Measurements from ENCODE around the gene PECR. TPM values are rescaled to one million over a fixed set of nuclear protein-coding genes. Genes with fewer than 3 reads are reported as not detected.

PECR gene
- total and polyA plus RNA-seq, 2 donors, result 5.7 to 10.1 TPM

DNA sequence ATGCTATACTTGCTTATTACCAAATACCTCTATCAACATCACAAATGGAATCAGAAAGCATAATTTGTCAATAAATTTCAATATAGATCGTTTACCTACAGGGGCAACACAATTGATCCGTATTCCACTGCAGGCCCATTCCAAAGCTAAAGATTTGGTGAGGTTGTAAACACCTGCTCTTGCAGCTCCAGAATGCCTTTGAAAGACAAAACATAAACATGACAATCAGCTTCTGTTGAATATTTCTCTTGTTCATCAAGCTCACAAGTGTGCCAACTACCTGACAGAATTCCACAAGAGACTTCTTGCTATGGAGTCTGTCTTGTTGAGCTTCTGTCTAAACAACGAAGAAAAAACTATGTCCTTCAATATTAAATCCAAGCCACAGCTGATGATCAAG, 30.3 kb downstream of the PECR start:
- H3K9me3 ChIP-seq (ENCODE audit: control insufficient read depth in 2 of 2, insufficient read depth in 1 of 2, low read length in 1 of 2), result no peaks in the 10 kb centered on the region
- no peaks in the 10 kb centered on the region for H3K27me3 ChIP-seq (ENCODE audit: control insufficient read depth in 2 of 2, insufficient read depth in 1 of 2, low read length in 1 of 2)
- DNase-seq (ENCODE audit: low read depth in 6 of 9, low spot score in 9 of 9), result no peak
- 97% methylated on average over 3 of the region's 3 CpGs for WGBS
- H3K4me1 ChIP-seq (ENCODE audit: control insufficient read depth in 2 of 2, insufficient read depth in 2 of 2, low read length in 2 of 2), result no peaks in the 10 kb centered on the region
- no peak overlapping the region for H3K27ac ChIP-seq (ENCODE audit: low read depth in 1 of 2, low read length in 1 of 2)
- no peak overlapping the region for H3K4me3 ChIP-seq (ENCODE audit: low read length in 2 of 2)
- no peaks in the 10 kb centered on the region for H3K36me3 ChIP-seq (ENCODE audit: control insufficient read depth in 2 of 2, insufficient read depth in 2 of 2, low read length in 1 of 2)

DNA sequence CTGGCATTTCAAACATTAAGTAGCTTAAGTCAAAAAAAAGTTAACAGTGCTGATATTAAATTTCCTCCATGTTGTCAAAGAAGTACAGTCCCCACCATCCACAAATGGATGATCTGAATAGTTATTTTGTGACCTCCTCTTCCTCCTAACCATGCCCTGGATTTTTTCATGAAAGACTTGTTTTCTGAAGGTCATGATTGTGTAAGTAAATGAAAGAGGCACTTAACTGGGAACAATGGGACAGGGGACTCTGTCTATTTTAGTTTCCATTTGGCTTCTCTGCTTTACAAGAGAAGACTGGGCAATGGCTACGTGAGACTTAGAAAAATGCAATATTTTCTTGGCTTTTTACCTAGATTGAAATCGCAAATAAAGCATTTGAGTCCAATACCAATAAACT, 32.2 kb downstream of the PECR start:
- Histone ChIP-seq H3K9me3 (ENCODE audit: control insufficient read depth in 2 of 2, insufficient read depth in 1 of 2, low read length in 1 of 2) (no peaks in the 10 kb centered on the region), H3K4me1 (ENCODE audit: control insufficient read depth in 2 of 2, insufficient read depth in 2 of 2, low read length in 2 of 2) (no peaks in the 10 kb centered on the region)

DNA sequence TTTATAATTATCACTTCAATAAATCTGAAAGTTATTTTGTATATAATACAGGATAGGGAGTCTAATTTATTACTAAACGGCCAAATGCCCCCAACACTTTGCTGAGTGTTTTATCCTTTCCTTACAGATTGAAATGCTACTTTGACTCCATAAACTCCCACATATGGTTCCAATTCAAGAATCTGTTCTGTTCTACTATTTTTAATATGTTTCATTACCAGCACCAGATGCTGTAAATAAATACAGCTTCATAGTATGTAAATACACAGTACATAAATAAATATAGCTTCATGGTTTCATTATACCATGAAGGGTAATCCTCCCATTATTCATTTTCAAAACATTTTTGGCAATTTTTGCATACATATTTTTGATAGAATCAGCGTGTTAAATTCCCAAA, 34.2 kb downstream of the PECR start:
- no peak overlapping the region for H3K27ac ChIP-seq (ENCODE audit: low read depth in 1 of 2, low read length in 1 of 2)
- DNase-seq (ENCODE audit: low read depth in 6 of 9, low spot score in 9 of 9), result no peak
- 97% methylated on average over 2 of the region's 2 CpGs for WGBS
- no peaks in the 10 kb centered on the region for H3K4me1 ChIP-seq (ENCODE audit: control insufficient read depth in 2 of 2, insufficient read depth in 2 of 2, low read length in 2 of 2)
- no peaks in the 10 kb centered on the region for H3K36me3 ChIP-seq (ENCODE audit: control insufficient read depth in 2 of 2, insufficient read depth in 2 of 2, low read length in 1 of 2)
- no peaks in the 10 kb centered on the region for H3K9me3 ChIP-seq (ENCODE audit: control insufficient read depth in 2 of 2, insufficient read depth in 1 of 2, low read length in 1 of 2)
- H3K27me3 ChIP-seq (ENCODE audit: control insufficient read depth in 2 of 2, insufficient read depth in 1 of 2, low read length in 1 of 2), result no peaks in the 10 kb centered on the region
- no peak overlapping the region for H3K4me3 ChIP-seq (ENCODE audit: low read length in 2 of 2)

More for the DNA sequence above, 32.2 kb downstream of the PECR start:
- 97% methylated on average over 2 of the region's 2 CpGs for WGBS
- Histone ChIP-seq H3K27ac (ENCODE audit: low read depth in 1 of 2, low read length in 1 of 2) (no peak overlapping the region), H3K27me3 (ENCODE audit: control insufficient read depth in 2 of 2, insufficient read depth in 1 of 2, low read length in 1 of 2) (no peaks in the 10 kb centered on the region), H3K36me3 (ENCODE audit: control insufficient read depth in 2 of 2, insufficient read depth in 2 of 2, low read length in 1 of 2) (no peaks in the 10 kb centered on the region), H3K4me3 (ENCODE audit: low read length in 2 of 2) (no peak overlapping the region)
- DNase-seq (ENCODE audit: low read depth in 6 of 9, low spot score in 9 of 9), result no peak

DNA sequence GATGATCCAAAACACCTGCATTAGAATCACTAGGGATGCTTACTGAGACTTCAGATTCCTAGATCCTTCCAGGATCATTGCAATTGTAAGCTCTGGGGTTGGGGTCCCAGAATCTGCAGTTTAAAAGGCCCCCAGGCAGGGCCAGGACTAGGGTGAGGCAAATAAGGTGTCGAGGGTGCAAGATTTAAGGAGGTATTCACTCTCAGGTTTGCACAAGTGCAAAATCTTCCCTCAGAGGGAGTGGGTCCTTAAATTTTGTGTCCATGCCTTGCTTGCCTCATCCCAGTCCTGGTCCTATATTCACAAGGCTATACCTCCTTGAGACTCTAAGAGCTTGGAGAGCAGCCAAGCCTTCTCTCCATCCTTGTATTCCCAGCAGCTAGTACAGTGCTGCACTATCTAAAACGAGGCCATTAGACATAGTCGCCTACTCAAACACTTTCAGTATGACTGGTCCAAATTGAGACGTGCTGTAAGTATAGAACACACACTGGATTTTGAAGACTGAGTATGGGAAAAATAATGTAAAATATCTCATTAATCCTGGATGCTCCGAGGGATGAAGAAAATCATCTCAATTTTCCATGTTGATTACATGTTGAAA, 36.6 kb downstream of the PECR start:
- Histone ChIP-seq H3K27me3 (ENCODE audit: control insufficient read depth in 2 of 2, insufficient read depth in 1 of 2, low read length in 1 of 2) (no peaks in the 10 kb centered on the region), H3K9me3 (ENCODE audit: control insufficient read depth in 2 of 2, insufficient read depth in 1 of 2, low read length in 1 of 2) (no peaks in the 10 kb centered on the region), H3K27ac (ENCODE audit: low read depth in 1 of 2, low read length in 1 of 2) (no peak overlapping the region), H3K36me3 (ENCODE audit: control insufficient read depth in 2 of 2, insufficient read depth in 2 of 2, low read length in 1 of 2) (peaks cover 0 to 3% of the 10 kb centered on the region in 2 donors), H3K4me1 (ENCODE audit: control insufficient read depth in 2 of 2, insufficient read depth in 2 of 2, low read length in 2 of 2) (no peaks in the 10 kb centered on the region), H3K4me3 (ENCODE audit: low read length in 2 of 2) (no peak overlapping the region)
- DNase-seq (ENCODE audit: low read depth in 6 of 9, low spot score in 9 of 9), result no peak
- 95% methylated on average over 5 of the region's 5 CpGs for WGBS

DNA sequence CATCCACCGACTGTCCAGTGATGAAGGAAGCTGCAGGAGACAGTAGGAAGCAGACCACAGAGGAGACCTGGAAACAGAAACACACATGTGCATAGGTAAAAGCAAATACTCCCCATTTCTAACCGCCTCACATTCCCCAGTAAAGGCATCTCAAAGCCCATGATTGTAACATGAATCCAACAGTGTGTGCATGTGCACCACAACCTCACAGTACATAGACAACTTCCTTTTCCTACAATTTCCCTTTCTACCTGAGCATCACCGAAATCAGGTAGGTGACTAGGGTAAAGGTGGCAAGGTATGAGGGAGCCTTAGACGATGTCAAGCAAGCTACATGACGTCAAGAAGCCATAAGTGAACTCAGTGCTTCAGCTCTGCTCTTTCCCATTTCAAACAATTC, 37.7 kb downstream of the PECR start:
- WGBS, result 98% methylated on average over 5 of the region's 5 CpGs
- Histone ChIP-seq H3K36me3 (ENCODE audit: control insufficient read depth in 2 of 2, insufficient read depth in 2 of 2, low read length in 1 of 2) (peaks cover 0 to 3% of the 10 kb centered on the region in 2 donors), H3K27me3 (ENCODE audit: control insufficient read depth in 2 of 2, insufficient read depth in 1 of 2, low read length in 1 of 2) (no peaks in the 10 kb centered on the region), H3K9me3 (ENCODE audit: control insufficient read depth in 2 of 2, insufficient read depth in 1 of 2, low read length in 1 of 2) (no peaks in the 10 kb centered on the region), H3K4me3 (ENCODE audit: low read length in 2 of 2) (no peak overlapping the region), H3K27ac (ENCODE audit: low read depth in 1 of 2, low read length in 1 of 2) (no peak overlapping the region), H3K4me1 (ENCODE audit: control insufficient read depth in 2 of 2, insufficient read depth in 2 of 2, low read length in 2 of 2) (no peaks in the 10 kb centered on the region)
- DNase-seq (ENCODE audit: low read depth in 6 of 9, low spot score in 9 of 9), result no peak

DNA sequence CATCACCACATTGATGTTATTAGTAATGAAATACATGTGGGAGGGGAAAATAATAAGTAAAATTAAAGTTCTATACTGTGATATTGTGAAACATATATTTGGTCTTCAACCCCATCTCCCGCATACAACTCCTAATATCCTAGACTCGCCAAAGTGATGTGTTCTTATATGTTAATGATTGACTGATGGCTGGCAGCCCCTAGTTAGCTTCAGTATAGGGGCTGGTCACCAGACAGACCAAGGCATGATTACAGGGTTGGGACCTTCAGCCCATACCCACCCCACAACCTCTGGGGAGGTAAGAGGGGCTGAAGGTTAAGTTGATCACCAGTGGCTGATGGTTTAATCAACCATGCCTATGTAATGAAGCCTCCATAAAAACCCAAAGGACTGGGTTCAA, 40.2 kb downstream of the PECR start:
- Histone ChIP-seq H3K9me3 (ENCODE audit: control insufficient read depth in 2 of 2, insufficient read depth in 1 of 2, low read length in 1 of 2) (no peaks in the 10 kb centered on the region), H3K4me3 (ENCODE audit: low read length in 2 of 2) (no peak overlapping the region), H3K36me3 (ENCODE audit: control insufficient read depth in 2 of 2, insufficient read depth in 2 of 2, low read length in 1 of 2) (peaks cover 0 to 3% of the 10 kb centered on the region in 2 donors), H3K27ac (ENCODE audit: low read depth in 1 of 2, low read length in 1 of 2) (no peak overlapping the region), H3K27me3 (ENCODE audit: control insufficient read depth in 2 of 2, insufficient read depth in 1 of 2, low read length in 1 of 2) (no peaks in the 10 kb centered on the region), H3K4me1 (ENCODE audit: control insufficient read depth in 2 of 2, insufficient read depth in 2 of 2, low read length in 2 of 2) (no peaks in the 10 kb centered on the region)
- no peak for DNase-seq (ENCODE audit: low read depth in 6 of 9, low spot score in 9 of 9)
- WGBS, result 97% methylated on average over 2 of the region's 2 CpGs

DNA sequence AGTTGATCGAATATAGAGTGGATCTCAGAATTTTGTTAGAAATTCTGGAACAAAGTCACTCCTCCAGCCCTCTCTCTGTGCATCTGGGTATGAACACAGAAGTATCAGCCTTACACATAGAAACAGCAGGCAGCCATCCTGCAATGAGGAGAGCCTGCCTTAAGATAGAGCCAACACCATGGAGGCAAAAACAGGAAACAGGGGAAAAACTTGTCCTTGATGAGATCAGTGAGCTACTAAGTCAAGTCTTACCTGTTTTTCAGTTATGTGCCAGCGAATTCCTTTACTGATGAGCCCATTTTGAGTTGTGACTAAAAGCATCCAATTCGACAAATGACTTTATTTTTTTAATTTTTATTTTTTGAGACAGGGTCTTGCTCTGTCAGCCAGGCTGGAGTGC, 41.7 kb downstream of the PECR start:
- 97% methylated on average over 3 of the region's 3 CpGs for WGBS
- no peaks in the 10 kb centered on the region for H3K4me1 ChIP-seq (ENCODE audit: control insufficient read depth in 2 of 2, insufficient read depth in 2 of 2, low read length in 2 of 2)
- no peak overlapping the region for H3K4me3 ChIP-seq (ENCODE audit: low read length in 2 of 2)
- no peaks in the 10 kb centered on the region for H3K9me3 ChIP-seq (ENCODE audit: control insufficient read depth in 2 of 2, insufficient read depth in 1 of 2, low read length in 1 of 2)
- DNase-seq (ENCODE audit: low read depth in 6 of 9, low spot score in 9 of 9), result no peak
- no peak overlapping the region for H3K27ac ChIP-seq (ENCODE audit: low read depth in 1 of 2, low read length in 1 of 2)
- H3K27me3 ChIP-seq (ENCODE audit: control insufficient read depth in 2 of 2, insufficient read depth in 1 of 2, low read length in 1 of 2), result no peaks in the 10 kb centered on the region
- H3K36me3 ChIP-seq (ENCODE audit: control insufficient read depth in 2 of 2, insufficient read depth in 2 of 2, low read length in 1 of 2), result peaks cover 0 to 3% of the 10 kb centered on the region in 2 donors

DNA sequence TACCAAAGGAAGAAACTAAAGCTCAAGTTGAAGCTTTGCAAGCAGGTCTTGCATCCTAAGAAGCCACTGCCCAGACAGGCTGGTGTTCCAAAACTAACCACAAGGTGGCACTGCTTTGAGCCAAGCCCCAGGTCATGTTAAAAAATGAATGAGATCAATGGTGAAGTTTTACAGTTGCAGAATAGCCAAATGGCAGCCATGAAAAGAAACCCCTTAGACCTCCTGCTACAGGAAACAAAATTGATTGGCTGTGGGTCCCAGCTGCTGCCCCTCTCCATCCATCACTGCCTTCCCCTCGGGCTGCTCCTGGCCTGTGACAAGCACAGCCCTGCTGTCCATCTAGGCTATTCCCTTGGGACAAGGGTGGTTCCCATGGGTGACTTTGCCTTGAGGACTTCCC, 47.5 kb downstream of the PECR start:
- Histone ChIP-seq H3K9me3 (ENCODE audit: control insufficient read depth in 2 of 2, insufficient read depth in 1 of 2, low read length in 1 of 2) (no peaks in the 10 kb centered on the region), H3K36me3 (ENCODE audit: control insufficient read depth in 2 of 2, insufficient read depth in 2 of 2, low read length in 1 of 2) (peaks cover 0 to 3% of the 10 kb centered on the region in 2 donors), H3K4me3 (ENCODE audit: low read length in 2 of 2) (no peak overlapping the region), H3K27ac (ENCODE audit: low read depth in 1 of 2, low read length in 1 of 2) (no peak overlapping the region), H3K4me1 (ENCODE audit: control insufficient read depth in 2 of 2, insufficient read depth in 2 of 2, low read length in 2 of 2) (peaks cover 3% of the 10 kb centered on the region in 2 donors), H3K27me3 (ENCODE audit: control insufficient read depth in 2 of 2, insufficient read depth in 1 of 2, low read length in 1 of 2) (no peaks in the 10 kb centered on the region)
- WGBS, result 97% methylated on average over 1 of the region's 1 CpG
- peak in 7 of 9 donors; percentile 63 to 87 (median 76) for DNase-seq (ENCODE audit: low read depth in 6 of 9, low spot score in 9 of 9)

DNA sequence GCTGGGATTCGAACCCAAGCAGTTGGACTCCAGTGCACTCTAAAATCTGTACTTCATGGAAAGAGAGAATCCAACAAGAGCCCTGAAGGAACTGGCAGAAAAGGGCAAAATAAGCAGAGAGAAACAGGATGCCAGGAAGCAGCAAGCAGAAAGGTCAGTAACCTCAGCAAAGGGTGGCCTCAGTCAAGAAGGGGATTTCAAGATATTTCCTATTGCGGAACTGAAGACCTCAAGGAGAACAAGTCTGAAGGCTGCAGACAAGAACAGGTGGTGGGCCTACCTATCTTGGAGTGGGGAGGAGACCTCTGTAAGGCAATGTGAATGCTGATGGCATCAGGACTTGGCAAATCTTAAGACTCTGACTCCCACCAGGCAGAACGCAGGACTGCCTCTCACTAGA, 48.2 kb downstream of the PECR start:
- WGBS, result 97% methylated on average over 3 of the region's 3 CpGs
- H3K36me3 ChIP-seq (ENCODE audit: control insufficient read depth in 2 of 2, insufficient read depth in 2 of 2, low read length in 1 of 2), result peaks cover 0 to 3% of the 10 kb centered on the region in 2 donors
- H3K4me3 ChIP-seq (ENCODE audit: low read length in 2 of 2), result no peak overlapping the region
- H3K9me3 ChIP-seq (ENCODE audit: control insufficient read depth in 2 of 2, insufficient read depth in 1 of 2, low read length in 1 of 2), result no peaks in the 10 kb centered on the region
- peaks cover 3% of the 10 kb centered on the region in 2 donors for H3K4me1 ChIP-seq (ENCODE audit: control insufficient read depth in 2 of 2, insufficient read depth in 2 of 2, low read length in 2 of 2)
- DNase-seq (ENCODE audit: low read depth in 6 of 9, low spot score in 9 of 9), result no peak
- no peak overlapping the region for H3K27ac ChIP-seq (ENCODE audit: low read depth in 1 of 2, low read length in 1 of 2)
- no peaks in the 10 kb centered on the region for H3K27me3 ChIP-seq (ENCODE audit: control insufficient read depth in 2 of 2, insufficient read depth in 1 of 2, low read length in 1 of 2)
